Coronary artery (tissue), 2 donors: ENCODE data around the gene MEX3B.

ENCODE experiments used
- DNase-seq: peaks from one replicate; pipeline ENCODE4 v3.0.0-alpha.2; 2017; ENCODE audit warnings: low spot score
- H3K27ac ChIP-seq, 2 donors: fragments of 200-600 bp; sonication (generic); one replicate each; pipeline ENCODE4 v1.5.1; 2016 to 2019
- H3K4me3 ChIP-seq: fragments of 200-600 bp; sonication (generic); 2 replicates; pipeline ENCODE4 v1.5.1; 2016; ENCODE audit warnings: mild to moderate bottlenecking, moderate library complexity
- TF ChIP-seq, protein P1 (sequence below): fragments of 200-600 bp; sonication (generic); IDR thresholded peaks from one replicate; pipeline ENCODE4 v1.5.1; 2019; ENCODE audit warnings: antibody characterized with exemption

MEX3B gene

DNA sequence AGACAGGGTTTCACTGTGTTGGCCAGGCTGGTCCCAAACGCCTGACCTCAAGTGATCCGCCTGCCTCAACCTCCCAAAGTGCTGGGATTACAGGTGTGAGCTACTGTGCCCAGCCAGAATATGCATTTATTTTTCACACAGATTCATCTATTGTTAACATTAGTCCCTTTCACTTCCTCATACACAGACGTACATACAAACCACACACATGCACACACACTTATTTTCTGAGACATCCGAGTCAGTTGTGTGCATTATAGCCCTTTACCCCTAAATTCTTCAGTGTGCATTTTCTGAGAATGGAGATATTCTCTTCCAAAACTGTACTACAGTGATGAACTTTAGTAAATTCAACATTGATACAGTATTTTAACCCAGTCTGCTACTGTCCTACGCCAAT is 15.0 kb upstream of the MEX3B start:
- H3K4me3 ChIP-seq, result no peak overlapping the region
- TF ChIP-seq, protein P1, sequence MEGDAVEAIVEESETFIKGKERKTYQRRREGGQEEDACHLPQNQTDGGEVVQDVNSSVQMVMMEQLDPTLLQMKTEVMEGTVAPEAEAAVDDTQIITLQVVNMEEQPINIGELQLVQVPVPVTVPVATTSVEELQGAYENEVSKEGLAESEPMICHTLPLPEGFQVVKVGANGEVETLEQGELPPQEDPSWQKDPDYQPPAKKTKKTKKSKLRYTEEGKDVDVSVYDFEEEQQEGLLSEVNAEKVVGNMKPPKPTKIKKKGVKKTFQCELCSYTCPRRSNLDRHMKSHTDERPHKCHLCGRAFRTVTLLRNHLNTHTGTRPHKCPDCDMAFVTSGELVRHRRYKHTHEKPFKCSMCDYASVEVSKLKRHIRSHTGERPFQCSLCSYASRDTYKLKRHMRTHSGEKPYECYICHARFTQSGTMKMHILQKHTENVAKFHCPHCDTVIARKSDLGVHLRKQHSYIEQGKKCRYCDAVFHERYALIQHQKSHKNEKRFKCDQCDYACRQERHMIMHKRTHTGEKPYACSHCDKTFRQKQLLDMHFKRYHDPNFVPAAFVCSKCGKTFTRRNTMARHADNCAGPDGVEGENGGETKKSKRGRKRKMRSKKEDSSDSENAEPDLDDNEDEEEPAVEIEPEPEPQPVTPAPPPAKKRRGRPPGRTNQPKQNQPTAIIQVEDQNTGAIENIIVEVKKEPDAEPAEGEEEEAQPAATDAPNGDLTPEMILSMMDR, result no peak
- no peak for DNase-seq
- no peak overlapping the region for H3K27ac ChIP-seq

GRCh38 chr15:82058517-82059204 is 12.8 kb upstream of the MEX3B start:
- TF ChIP-seq, protein P1, result no peak
- H3K27ac ChIP-seq, result no peak overlapping the region
- no peak overlapping the region for H3K4me3 ChIP-seq
- no peak for DNase-seq

DNA sequence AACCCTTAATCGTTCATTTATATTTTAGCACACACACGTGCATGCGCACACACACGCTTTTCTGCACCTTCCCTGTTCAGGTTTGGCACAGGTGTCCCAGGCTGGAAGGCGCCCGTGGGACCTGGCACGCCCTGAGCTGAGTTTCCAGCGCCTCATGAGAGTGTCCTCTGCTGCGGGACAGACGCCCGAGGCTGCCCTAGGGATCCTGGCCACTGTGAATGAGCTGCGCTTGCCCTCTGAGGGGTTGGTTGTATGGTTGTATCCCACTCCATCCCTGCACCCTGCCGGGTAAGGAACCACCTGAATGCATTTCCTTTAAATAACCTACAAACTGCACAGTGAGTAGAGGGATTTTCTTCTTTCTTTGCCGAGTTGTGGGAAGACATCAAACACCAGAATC is 12.2 kb upstream of the MEX3B start:
- Histone ChIP-seq H3K27ac (no peak overlapping the region), H3K4me3 (no peak overlapping the region)
- TF ChIP-seq, protein P1, result no peak
- no peak for DNase-seq

DNA sequence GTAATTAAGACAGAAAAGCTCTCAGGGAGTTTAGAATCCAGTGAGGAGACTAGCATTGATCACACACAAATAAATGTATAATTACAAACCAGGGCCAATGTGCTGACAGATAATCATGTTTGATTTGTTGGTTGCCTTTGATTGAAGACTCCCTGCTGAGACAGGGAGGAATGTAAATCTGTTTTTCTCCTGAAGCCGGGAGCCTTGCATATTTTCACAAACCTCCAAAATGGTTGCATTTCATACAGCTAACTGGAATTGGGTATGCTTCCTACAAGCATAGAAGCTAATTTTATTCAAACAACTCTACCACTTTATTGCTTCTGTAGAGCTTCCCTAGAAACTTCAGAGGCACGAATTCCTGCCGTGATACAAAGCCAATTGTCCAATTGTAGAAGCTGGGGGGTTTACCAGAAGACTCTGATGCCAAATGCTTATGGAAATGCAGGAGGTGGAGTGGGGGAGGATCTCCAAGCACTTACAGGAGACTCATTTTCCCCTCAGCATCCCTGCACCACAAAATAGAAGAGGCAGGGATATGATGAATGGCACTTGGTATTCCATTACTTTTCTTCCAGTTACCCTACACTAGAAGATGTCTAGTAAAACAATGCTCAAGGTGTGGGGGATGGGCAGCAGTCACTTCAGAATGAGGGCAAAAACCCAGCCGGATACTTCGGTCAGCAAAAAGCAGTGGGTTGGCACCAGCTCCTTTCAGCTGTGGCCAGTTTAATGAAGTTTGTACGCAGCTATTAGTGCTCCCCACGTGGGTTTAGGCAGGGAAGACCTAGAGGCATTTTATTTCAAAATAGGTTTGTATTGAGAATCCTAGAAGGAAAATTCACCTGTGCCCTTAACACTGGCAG is 11.4 kb upstream of the MEX3B start:
- no peak for DNase-seq
- Histone ChIP-seq H3K4me3 (no peak overlapping the region), H3K27ac (no peak overlapping the region)
- TF ChIP-seq, protein P1, result no peak

DNA sequence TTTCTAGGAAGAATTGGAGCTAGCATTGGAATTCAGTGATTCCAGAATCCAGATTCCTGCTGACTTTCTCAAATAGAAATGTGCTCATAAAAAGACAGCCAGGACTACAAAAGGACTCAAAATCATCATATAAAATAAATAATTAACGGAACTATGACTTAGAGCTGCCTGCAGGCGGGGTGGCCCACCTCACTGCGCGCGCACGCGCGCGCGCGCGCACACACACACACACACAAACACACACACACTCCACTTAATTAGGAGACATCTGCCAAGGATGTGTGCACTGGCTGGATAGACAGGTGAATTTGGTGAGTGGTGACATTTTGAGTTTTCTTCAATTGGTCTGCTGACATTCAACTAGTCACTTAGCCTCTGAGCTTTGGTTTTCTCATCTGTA is 6.9 kb upstream of the MEX3B start:
- TF ChIP-seq, protein P1, result no peak
- DNase-seq, result no peak
- H3K4me3 ChIP-seq, result no peak overlapping the region
- H3K27ac ChIP-seq, result no peak overlapping the region

- no peak for DNase-seq
- TF ChIP-seq, protein P1, result no peak
- Histone ChIP-seq H3K4me3 (no peak overlapping the region), H3K27ac (no peak overlapping the region)
Measured at GRCh38 chr15:82051664-82052063, 5.8 kb upstream of the MEX3B start.
